Adrenal gland (tissue), 5 donors: ENCODE results near the gene CNDP1.

Source experiments
- POLR2A ChIP-seq, 2 donors: fragments of 450-650 bp; IDR thresholded peaks; one replicate each; pipeline ENCODE4 v1.6.1; 2017; ENCODE audit warnings: antibody characterized with exemption in 2 of 2, mild to moderate bottlenecking in 2 of 2, moderate library complexity in 1 of 2
- TF ChIP-seq, protein P1 (sequence below), 6 experiments: fragments of 450-650 bp in 4 of 6; fragments of 200-600 bp in 2 of 6; sonication (generic) in 1 of 6; IDR thresholded peaks; 1 replicate in 5 of 6; 2 replicates in 1 of 6; pipeline versions ENCODE4 v1.5.1 to v1.8.0; 2016 to 2021; ENCODE audit warnings: antibody characterized with exemption in 6 of 6, mild to moderate bottlenecking in 2 of 6, moderate library complexity in 1 of 6
- donor health status: DM: no; HTN: no; CAD: no.

DNA sequence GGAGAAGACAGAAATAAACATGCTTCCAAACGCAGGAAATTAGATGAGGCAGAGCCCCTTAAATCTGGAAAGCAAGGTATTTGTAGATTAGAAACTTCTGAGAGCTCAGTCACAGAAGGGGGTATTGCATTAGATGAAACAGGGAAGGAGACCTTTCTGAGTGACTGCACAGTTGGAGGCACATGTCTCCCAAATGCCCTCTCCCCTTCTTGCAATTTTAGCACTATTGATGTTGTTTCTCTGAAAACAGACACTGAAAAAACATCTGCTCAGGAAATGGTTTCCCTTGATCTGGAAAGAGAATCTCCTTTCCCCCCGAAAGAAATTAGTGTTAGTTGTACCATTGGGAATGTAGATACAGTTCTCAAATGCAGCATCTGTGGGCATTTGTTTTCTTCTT lies 96.9 kb downstream of the CNDP1 start:
- TF ChIP-seq, protein P1, sequence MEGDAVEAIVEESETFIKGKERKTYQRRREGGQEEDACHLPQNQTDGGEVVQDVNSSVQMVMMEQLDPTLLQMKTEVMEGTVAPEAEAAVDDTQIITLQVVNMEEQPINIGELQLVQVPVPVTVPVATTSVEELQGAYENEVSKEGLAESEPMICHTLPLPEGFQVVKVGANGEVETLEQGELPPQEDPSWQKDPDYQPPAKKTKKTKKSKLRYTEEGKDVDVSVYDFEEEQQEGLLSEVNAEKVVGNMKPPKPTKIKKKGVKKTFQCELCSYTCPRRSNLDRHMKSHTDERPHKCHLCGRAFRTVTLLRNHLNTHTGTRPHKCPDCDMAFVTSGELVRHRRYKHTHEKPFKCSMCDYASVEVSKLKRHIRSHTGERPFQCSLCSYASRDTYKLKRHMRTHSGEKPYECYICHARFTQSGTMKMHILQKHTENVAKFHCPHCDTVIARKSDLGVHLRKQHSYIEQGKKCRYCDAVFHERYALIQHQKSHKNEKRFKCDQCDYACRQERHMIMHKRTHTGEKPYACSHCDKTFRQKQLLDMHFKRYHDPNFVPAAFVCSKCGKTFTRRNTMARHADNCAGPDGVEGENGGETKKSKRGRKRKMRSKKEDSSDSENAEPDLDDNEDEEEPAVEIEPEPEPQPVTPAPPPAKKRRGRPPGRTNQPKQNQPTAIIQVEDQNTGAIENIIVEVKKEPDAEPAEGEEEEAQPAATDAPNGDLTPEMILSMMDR (IDR thresholded peaks at IDR 0.05) = no peak
- TF ChIP-seq POLR2A (IDR thresholded peaks at IDR 0.05) = no peak
